ENCODE data around the gene SDHAF2.
A peak's percentile ranks its signal among the peaks of the same experiment; 100 is the strongest.
"Not testable (repeated sequence)": the region's sequence is repeated elsewhere in the genome, so short reads cannot be mapped to it uniquely, and the experiment has no call there.

The SDHAF2 gene

GRCh38 chr11:61406991-61407728 is 22.8 kb upstream of the SDHAF2 start:
- no peak for DNase-seq (ENCODE audit: low spot score in 2 of 2)
- Histone ChIP-seq H3K4me3 (no peak overlapping the region), H3K9me3 (no peaks in the 10 kb centered on the region), H3K4me1 (no peaks in the 10 kb centered on the region), H3K27me3 (ENCODE audit: low read depth) (no peaks in the 10 kb centered on the region), H3K36me3 (replicated peaks) (peaks cover 92% of the 10 kb centered on the region)
- in situ Hi-C loops (cut with MboI; ENCODE audit: low sequenced_read_pairs): no loop called here

GRCh38 chr11:61411589-61411988 is 18.3 kb upstream of the SDHAF2 start:
- H3K36me3 ChIP-seq (replicated peaks): peaks cover 95% of the 10 kb centered on the region
- no peaks in the 10 kb centered on the region for H3K9me3 ChIP-seq
- no peak overlapping the region for H3K4me3 ChIP-seq
- no peaks in the 10 kb centered on the region for H3K4me1 ChIP-seq
- no peak for DNase-seq (ENCODE audit: low spot score in 2 of 2)
- no peaks in the 10 kb centered on the region for H3K27me3 ChIP-seq (ENCODE audit: low read depth)
- in situ Hi-C loops (cut with MboI; ENCODE audit: low sequenced_read_pairs): no loop called here

GRCh38 chr11:61413496-61413895 is 16.4 kb upstream of the SDHAF2 start:
- Histone ChIP-seq H3K4me3 (no peak overlapping the region), H3K9me3 (no peaks in the 10 kb centered on the region), H3K27me3 (ENCODE audit: low read depth) (no peaks in the 10 kb centered on the region), H3K36me3 (replicated peaks) (peaks cover 99% of the 10 kb centered on the region), H3K4me1 (no peaks in the 10 kb centered on the region)
- DNase-seq (ENCODE audit: low spot score in 2 of 2): no peak
- in situ Hi-C loops (cut with MboI; ENCODE audit: low sequenced_read_pairs): no loop called here

- H3K27me3 ChIP-seq (ENCODE audit: low read depth): no peaks in the 10 kb centered on the region
- in situ Hi-C loops (cut with MboI; ENCODE audit: low sequenced_read_pairs): no loop called here
- H3K36me3 ChIP-seq (replicated peaks): peaks cover 100% of the 10 kb centered on the region
- no peak for DNase-seq (ENCODE audit: low spot score in 2 of 2)
- H3K4me3 ChIP-seq: no peak overlapping the region
- H3K4me1 ChIP-seq: no peaks in the 10 kb centered on the region
- no peaks in the 10 kb centered on the region for H3K9me3 ChIP-seq
Measured at GRCh38 chr11:61414547-61414946, 15.4 kb upstream of the SDHAF2 start.

GRCh38 chr11:61415381-61415780 is 14.5 kb upstream of the SDHAF2 start:
- no peak overlapping the region for H3K4me3 ChIP-seq
- no peak for DNase-seq (ENCODE audit: low spot score in 2 of 2)
- no peaks in the 10 kb centered on the region for H3K4me1 ChIP-seq
- H3K9me3 ChIP-seq: no peaks in the 10 kb centered on the region
- peaks cover 100% of the 10 kb centered on the region for H3K36me3 ChIP-seq (replicated peaks)
- H3K27me3 ChIP-seq (ENCODE audit: low read depth): no peaks in the 10 kb centered on the region
- in situ Hi-C loops (cut with MboI; ENCODE audit: low sequenced_read_pairs): no loop called here

- DNase-seq (ENCODE audit: low spot score in 2 of 2): no peak
- no peak overlapping the region for H3K4me3 ChIP-seq
- in situ Hi-C loops (cut with MboI; ENCODE audit: low sequenced_read_pairs): no loop called here
- no peaks in the 10 kb centered on the region for H3K27me3 ChIP-seq (ENCODE audit: low read depth)
- H3K36me3 ChIP-seq (replicated peaks): peaks cover 100% of the 10 kb centered on the region
- no peaks in the 10 kb centered on the region for H3K9me3 ChIP-seq
- no peaks in the 10 kb centered on the region for H3K4me1 ChIP-seq
Measured at GRCh38 chr11:61416941-61417340, 13.0 kb upstream of the SDHAF2 start.

- H3K36me3 ChIP-seq (replicated peaks): peaks cover 100% of the 10 kb centered on the region
- no peak overlapping the region for H3K4me3 ChIP-seq
- no peaks in the 10 kb centered on the region for H3K9me3 ChIP-seq
- in situ Hi-C loops (cut with MboI; ENCODE audit: low sequenced_read_pairs): no loop called here
- no peaks in the 10 kb centered on the region for H3K4me1 ChIP-seq
- H3K27me3 ChIP-seq (ENCODE audit: low read depth): no peaks in the 10 kb centered on the region
- no peak for DNase-seq (ENCODE audit: low spot score in 2 of 2)
Measured at GRCh38 chr11:61417670-61418069, 12.3 kb upstream of the SDHAF2 start.

GRCh38 chr11:61418136-61418535 is 11.8 kb upstream of the SDHAF2 start:
- Histone ChIP-seq H3K4me1 (no peaks in the 10 kb centered on the region), H3K36me3 (replicated peaks) (peaks cover 97% of the 10 kb centered on the region), H3K4me3 (no peak overlapping the region), H3K27me3 (ENCODE audit: low read depth) (no peaks in the 10 kb centered on the region), H3K9me3 (no peaks in the 10 kb centered on the region)
- in situ Hi-C loops (cut with MboI; ENCODE audit: low sequenced_read_pairs): no loop called here
- no peak for DNase-seq (ENCODE audit: low spot score in 2 of 2)

GRCh38 chr11:61422226-61422625 is 7.7 kb upstream of the SDHAF2 start:
- in situ Hi-C loops (cut with MboI; ENCODE audit: low sequenced_read_pairs): no loop called here
- Histone ChIP-seq H3K36me3 (replicated peaks) (peaks cover 92% of the 10 kb centered on the region), H3K27me3 (ENCODE audit: low read depth) (no peaks in the 10 kb centered on the region), H3K4me1 (0 out of 2 replicates have a peak, but pooled peaks cover 4% of the 10 kb centered on the region), H3K4me3 (no peak overlapping the region), H3K9me3 (no peaks in the 10 kb centered on the region)
- no peak for DNase-seq (ENCODE audit: low spot score in 2 of 2)

- H3K4me3 ChIP-seq: no peak overlapping the region
- DNase-seq (ENCODE audit: low spot score in 2 of 2): no peak
- in situ Hi-C loops (cut with MboI; ENCODE audit: low sequenced_read_pairs): no loop called here
- peaks cover 10% of the 10 kb centered on the region; the same call in 1 of the 2 replicates for H3K4me1 ChIP-seq
- H3K27me3 ChIP-seq (ENCODE audit: low read depth): no peaks in the 10 kb centered on the region
- peaks cover 77% of the 10 kb centered on the region for H3K36me3 ChIP-seq (replicated peaks)
- H3K9me3 ChIP-seq: no peaks in the 10 kb centered on the region
Measured at GRCh38 chr11:61425367-61426131, 4.4 kb upstream of the SDHAF2 start.

GRCh38 chr11:61429346-61429690 is 606 bp upstream of the SDHAF2 start:
- Histone ChIP-seq H3K9me3 (no peaks in the 10 kb centered on the region), H3K27me3 (ENCODE audit: low read depth) (no peaks in the 10 kb centered on the region), H3K4me1 (peaks cover 8% of the 10 kb centered on the region; the same call in 1 of the 2 replicates), H3K36me3 (replicated peaks) (peaks cover 46% of the 10 kb centered on the region), H3K4me3 (peak overlapping the region; percentile 97)
- in situ Hi-C loops (cut with MboI; ENCODE audit: low sequenced_read_pairs): no loop called here
- peak; percentile 49 to 87 for DNase-seq (ENCODE audit: low spot score in 2 of 2)

- Histone ChIP-seq H3K36me3 (replicated peaks) (peaks cover 31% of the 10 kb centered on the region), H3K4me3 (peak overlapping the region; percentile 97)
- in situ Hi-C loops (cut with MboI; ENCODE audit: low sequenced_read_pairs); H3K9me3 ChIP-seq; H3K27me3 ChIP-seq (ENCODE audit: low read depth); DNase-seq (ENCODE audit: low spot score in 2 of 2); H3K4me1 ChIP-seq: not testable (repeated sequence)
Measured at GRCh38 chr11:61430839-61431238, 915 bp downstream of the SDHAF2 start.

GRCh38 chr11:61437496-61437895 is 7.6 kb downstream of the SDHAF2 start:
- no peaks in the 10 kb centered on the region for H3K27me3 ChIP-seq (ENCODE audit: low read depth)
- H3K4me3 ChIP-seq: no peak overlapping the region
- 0 out of 2 replicates have a peak, but pooled peaks cover 2% of the 10 kb centered on the region for H3K9me3 ChIP-seq
- H3K4me1 ChIP-seq: no peaks in the 10 kb centered on the region; the same call in 1 of the 2 replicates
- peaks cover 49% of the 10 kb centered on the region for H3K36me3 ChIP-seq (replicated peaks)
- in situ Hi-C loops (cut with MboI; ENCODE audit: low sequenced_read_pairs): no loop called here
- DNase-seq (ENCODE audit: low spot score in 2 of 2): no peak

- Histone ChIP-seq H3K36me3 (replicated peaks) (peaks cover 58% of the 10 kb centered on the region), H3K4me3 (no peak overlapping the region), H3K4me1 (no peaks in the 10 kb centered on the region; the same call in 1 of the 2 replicates), H3K27me3 (ENCODE audit: low read depth) (no peaks in the 10 kb centered on the region), H3K9me3 (0 out of 2 replicates have a peak, but pooled peaks cover 2% of the 10 kb centered on the region)
- in situ Hi-C loops (cut with MboI; ENCODE audit: low sequenced_read_pairs): loop anchor here (10.0 kb wide), 1 partner anchor 195 kb away; no protein-coding TSS in a partner anchor
- DNase-seq (ENCODE audit: low spot score in 2 of 2): no peak
Measured at GRCh38 chr11:61439615-61440014, 9.7 kb downstream of the SDHAF2 start.

Measured in HAP-1 (cell line).